ENCODE results near the gene ATG9A. TPM values are rescaled to one million over a fixed set of nuclear protein-coding genes. Genes with fewer than 3 reads are reported as not detected.

The ATG9A gene
- total RNA-seq, 2 donors from 2014 or later = 38.8 to 78.8 TPM

GRCh38 chr2:219198974-219199373 lies 30.5 kb downstream of the ATG9A start:
- Histone ChIP-seq H3K4me1 (replicated peaks) (no peaks in the 10 kb centered on the region), H3K4me3 (no peak overlapping the region), H3K9me3 (no peaks in the 10 kb centered on the region), H3K27me3 (replicated peaks; ENCODE audit: insufficient read depth) (no peaks in the 10 kb centered on the region), H3K27ac (no peak overlapping the region), H3K36me3 (no peaks in the 10 kb centered on the region)
- intact Hi-C loops (cut with DNase I) = no loop called here
- TF ChIP-seq, protein P1, sequence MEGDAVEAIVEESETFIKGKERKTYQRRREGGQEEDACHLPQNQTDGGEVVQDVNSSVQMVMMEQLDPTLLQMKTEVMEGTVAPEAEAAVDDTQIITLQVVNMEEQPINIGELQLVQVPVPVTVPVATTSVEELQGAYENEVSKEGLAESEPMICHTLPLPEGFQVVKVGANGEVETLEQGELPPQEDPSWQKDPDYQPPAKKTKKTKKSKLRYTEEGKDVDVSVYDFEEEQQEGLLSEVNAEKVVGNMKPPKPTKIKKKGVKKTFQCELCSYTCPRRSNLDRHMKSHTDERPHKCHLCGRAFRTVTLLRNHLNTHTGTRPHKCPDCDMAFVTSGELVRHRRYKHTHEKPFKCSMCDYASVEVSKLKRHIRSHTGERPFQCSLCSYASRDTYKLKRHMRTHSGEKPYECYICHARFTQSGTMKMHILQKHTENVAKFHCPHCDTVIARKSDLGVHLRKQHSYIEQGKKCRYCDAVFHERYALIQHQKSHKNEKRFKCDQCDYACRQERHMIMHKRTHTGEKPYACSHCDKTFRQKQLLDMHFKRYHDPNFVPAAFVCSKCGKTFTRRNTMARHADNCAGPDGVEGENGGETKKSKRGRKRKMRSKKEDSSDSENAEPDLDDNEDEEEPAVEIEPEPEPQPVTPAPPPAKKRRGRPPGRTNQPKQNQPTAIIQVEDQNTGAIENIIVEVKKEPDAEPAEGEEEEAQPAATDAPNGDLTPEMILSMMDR (IDR thresholded peaks at IDR 0.05) = no peak
- TF ChIP-seq POLR2A (IDR thresholded peaks at IDR 0.05) = no peak
- WGBS = 84% methylated on average over 5 of the region's 5 CpGs
- DNase-seq (ENCODE audit: low spot score) = no peak

DNA sequence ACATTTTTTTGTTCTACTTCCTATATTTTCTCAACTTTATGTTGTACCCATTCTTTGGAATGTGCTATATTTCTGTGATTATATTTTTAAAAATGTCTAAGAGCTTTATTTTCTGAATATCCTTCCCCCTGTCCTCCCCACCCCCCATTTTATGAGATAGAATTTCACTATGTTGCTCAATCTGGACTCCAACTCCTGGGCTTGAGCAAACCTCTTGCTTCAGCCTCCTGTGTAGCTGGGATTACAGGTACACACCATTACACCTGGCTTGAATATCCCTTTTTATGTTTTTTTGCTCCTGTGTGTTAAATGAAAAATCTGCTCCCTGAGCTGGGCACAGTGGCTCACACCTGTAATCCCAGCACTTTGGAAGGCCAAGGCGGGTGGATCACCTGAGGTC lies 32.0 kb downstream of the ATG9A start:
- intact Hi-C loops (cut with DNase I) = no loop called here
- Histone ChIP-seq H3K27me3 (replicated peaks; ENCODE audit: insufficient read depth) (no peaks in the 10 kb centered on the region), H3K4me1 (replicated peaks) (no peaks in the 10 kb centered on the region), H3K36me3 (no peaks in the 10 kb centered on the region), H3K9me3 (no peaks in the 10 kb centered on the region), H3K4me3 (no peak overlapping the region), H3K27ac (no peak overlapping the region)
- no peak for DNase-seq (ENCODE audit: low spot score)
- 86% methylated on average over 1 of the region's 1 CpG for WGBS
- TF ChIP-seq, protein P1 (IDR thresholded peaks at IDR 0.05) = no peak
- TF ChIP-seq POLR2AphosphoS5 (IDR thresholded peaks at IDR 0.05) (no peak), POLR2A (IDR thresholded peaks at IDR 0.05) (no peak)

- no peak for TF ChIP-seq POLR2A (IDR thresholded peaks at IDR 0.05)
- TF ChIP-seq POLR2AphosphoS5 (IDR thresholded peaks at IDR 0.05) = no peak
- TF ChIP-seq, protein P1 (IDR thresholded peaks at IDR 0.05) = no peak
- no peak overlapping the region for H3K27ac ChIP-seq
- no peaks in the 10 kb centered on the region for H3K27me3 ChIP-seq (replicated peaks; ENCODE audit: insufficient read depth)
- no peak for DNase-seq (ENCODE audit: low spot score)
- WGBS = 88% methylated on average over 7 of the region's 7 CpGs
- H3K4me1 ChIP-seq (replicated peaks) = no peaks in the 10 kb centered on the region
- no peak overlapping the region for H3K4me3 ChIP-seq
- H3K36me3 ChIP-seq = peaks cover 0 to 15% of the 10 kb centered on the region in 2 donors
- intact Hi-C loops (cut with DNase I) = no loop called here
- no peaks in the 10 kb centered on the region for H3K9me3 ChIP-seq
These were observed 42.5 kb downstream of the ATG9A start for GRCh38 chr2:219186754-219187456.

DNA sequence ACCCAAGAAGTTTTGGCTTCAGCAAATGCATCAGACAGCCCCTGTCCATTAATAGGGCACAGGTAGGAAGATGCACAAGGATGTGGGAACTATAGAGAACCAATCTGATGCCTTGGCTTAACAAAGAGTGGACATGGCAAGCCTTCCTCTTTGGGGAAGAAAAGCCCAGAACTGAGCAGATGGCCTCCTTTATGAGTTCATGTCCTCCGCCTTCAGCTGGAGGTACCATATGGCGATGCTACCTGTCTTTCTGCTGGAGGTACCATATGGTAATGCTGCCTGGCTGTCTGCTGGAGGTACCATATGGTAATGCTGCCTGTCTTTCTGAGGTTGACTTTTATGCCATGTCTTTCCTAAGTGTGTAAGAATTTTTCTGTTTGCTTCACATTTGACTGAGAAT lies 45.3 kb downstream of the ATG9A start:
- no peak overlapping the region for H3K27ac ChIP-seq
- WGBS = 100% methylated on average over 2 of the region's 2 CpGs
- no peaks in the 10 kb centered on the region for H3K9me3 ChIP-seq
- intact Hi-C loops (cut with DNase I) = no loop called here
- DNase-seq (ENCODE audit: low spot score) = no peak
- H3K4me3 ChIP-seq = no peak overlapping the region
- H3K36me3 ChIP-seq = peaks cover 0 to 24% of the 10 kb centered on the region in 2 donors
- TF ChIP-seq, protein P1 (IDR thresholded peaks at IDR 0.05) = no peak
- TF ChIP-seq POLR2AphosphoS5 (IDR thresholded peaks at IDR 0.05) = no peak
- TF ChIP-seq POLR2A (IDR thresholded peaks at IDR 0.05) = no peak
- peaks cover under 1% of the 10 kb centered on the region for H3K4me1 ChIP-seq (replicated peaks)
- H3K27me3 ChIP-seq (replicated peaks; ENCODE audit: insufficient read depth) = no peaks in the 10 kb centered on the region

GRCh38 chr2:219183151-219183772 lies 46.2 kb downstream of the ATG9A start:
- Histone ChIP-seq H3K4me1 (replicated peaks) (peaks cover 5% of the 10 kb centered on the region), H3K36me3 (peaks cover 0 to 24% of the 10 kb centered on the region in 2 donors), H3K9me3 (no peaks in the 10 kb centered on the region), H3K4me3 (no peak overlapping the region), H3K27me3 (replicated peaks; ENCODE audit: insufficient read depth) (no peaks in the 10 kb centered on the region), H3K27ac (no peak overlapping the region)
- TF ChIP-seq POLR2AphosphoS5 (IDR thresholded peaks at IDR 0.05) (no peak), POLR2A (IDR thresholded peaks at IDR 0.05) (no peak)
- TF ChIP-seq, protein P1 (IDR thresholded peaks at IDR 0.05) = no peak
- intact Hi-C loops (cut with DNase I) = no loop called here
- WGBS = 92% methylated on average over 6 of the region's 6 CpGs
- DNase-seq (ENCODE audit: low spot score) = no peak
